SHP77 (cell line): ENCODE data around the gene MAK.

ENCODE experiments used
- DNase-seq, 2 experiments: peaks; one replicate each; lab custom pipeline; 2025; lab: John Stamatoyannopoulos, UW

The MAK gene

GRCh38 chr6:10725044-10725443 lies 113.3 kb downstream of the MAK start:
- no peak for DNase-seq

DNA sequence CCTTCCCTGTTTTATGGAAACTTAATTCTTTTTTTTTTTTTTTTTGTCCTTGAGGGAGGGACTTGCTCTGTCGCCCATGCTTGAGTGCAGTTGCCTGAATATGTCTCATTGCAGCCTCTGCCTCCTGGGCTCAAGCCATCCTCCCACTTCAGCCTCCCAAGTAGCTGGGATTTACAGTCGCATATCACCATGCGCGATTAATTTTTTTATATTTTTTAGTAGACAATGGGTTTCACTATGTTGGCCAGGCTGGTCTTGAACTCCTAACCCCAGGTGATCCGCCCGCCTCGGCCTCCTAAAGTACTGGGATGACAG lies 114.8 kb downstream of the MAK start:
- no peak for DNase-seq

DNA sequence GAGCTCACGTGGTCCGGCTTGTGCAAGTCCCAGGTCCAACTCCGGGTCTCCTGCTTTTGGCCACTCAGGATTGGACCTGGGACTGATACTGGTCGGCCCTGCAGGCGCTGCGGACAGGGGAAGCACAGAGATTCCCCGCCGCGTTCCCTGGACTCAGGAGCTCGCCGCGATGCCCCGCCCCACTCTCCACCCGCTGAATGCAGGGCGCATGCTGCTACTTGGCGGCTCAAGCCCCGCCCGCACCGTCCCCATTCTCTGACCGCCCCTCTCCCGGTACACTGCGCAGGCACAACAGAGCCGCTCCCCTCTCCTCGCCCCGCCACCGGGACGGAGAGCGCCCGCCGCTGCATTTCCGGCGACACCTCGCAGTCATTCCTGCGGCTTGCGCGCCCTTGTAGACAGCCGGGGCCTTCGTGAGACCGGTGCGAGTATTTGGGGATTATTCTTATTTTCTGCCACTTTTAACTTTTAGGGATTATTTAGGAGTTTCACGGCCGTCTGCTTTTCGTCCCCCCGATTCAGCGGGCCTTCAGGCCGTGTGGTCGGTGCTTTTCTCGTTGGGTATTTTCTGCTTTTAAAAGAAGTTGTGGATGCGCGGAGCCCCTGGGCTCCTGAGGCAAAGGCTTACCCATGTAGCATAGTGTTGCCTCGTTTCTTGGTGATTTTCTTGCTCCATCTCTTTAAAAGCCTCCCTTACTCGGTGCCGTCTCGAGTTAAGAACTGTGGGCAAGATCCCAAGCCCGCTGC lies 115.3 kb downstream of the MAK start, which contains the start of gene TMEM14C:
TMEM14C (plus strand) TSS at position 251 of the 747 bp plus-strand sequence. CDS start 1,544 bp downstream, outside the sequence.
- peak; percentile 96 to 97 for DNase-seq

DNA sequence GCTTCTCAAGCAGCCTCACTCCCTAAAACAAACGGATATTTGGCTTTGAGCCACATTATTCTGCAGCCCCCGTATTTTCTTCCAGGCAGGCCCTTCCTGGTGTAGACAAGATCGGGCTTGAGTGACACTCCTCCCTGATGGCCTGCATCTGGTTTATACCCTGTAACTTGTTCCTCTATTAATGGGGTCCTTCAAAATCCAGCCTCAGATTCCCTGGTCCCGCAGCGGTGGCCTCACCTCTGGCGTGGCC lies 115.8 kb downstream of the MAK start:
- no peak for DNase-seq

- DNase-seq, result peak in 1 of 2 experiments; percentile 25
Observed at GRCh38 chr6:10721850-10722569, 116.3 kb downstream of the MAK start.

- peak; percentile 73 to 80 for DNase-seq
Observed at GRCh38 chr6:10720960-10721849, 117.1 kb downstream of the MAK start.

DNA sequence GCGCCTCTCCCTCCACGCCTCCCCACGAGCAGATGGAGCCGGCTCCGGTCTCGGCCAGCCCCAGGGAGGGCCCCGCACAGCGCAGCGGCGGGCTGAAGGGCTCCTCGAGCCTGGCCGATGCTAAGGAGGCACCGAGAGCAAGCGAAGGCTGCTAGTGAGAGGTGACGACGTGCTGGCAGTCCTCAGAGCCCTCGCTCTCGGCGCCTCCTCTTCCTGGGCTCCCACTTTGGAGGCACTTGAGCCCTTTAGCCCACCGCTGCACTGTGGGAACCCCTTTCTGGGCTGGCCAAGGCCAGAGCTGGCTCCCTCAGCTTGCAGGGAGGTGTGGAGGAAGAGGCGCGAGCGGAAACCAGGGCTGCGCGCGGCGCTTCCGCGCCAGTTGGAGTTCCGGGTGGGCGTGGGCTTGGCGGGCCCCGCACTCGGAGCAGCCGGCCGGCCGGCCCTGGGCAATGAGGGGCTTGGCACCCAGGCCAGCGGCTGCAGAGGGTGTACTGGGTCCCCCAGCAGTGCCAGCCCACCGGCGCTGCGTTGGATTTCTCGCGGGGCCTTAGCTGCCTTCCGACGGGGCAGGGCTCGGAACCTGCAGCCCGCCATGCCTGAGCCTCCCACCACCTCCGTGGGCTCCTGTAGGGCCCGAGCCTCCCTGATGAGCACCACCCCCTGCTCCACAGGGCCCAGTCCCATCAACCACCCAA lies 117.9 kb downstream of the MAK start:
- peak; percentile 20 to 53 for DNase-seq

GRCh38 chr6:10719964-10720264 lies 118.4 kb downstream of the MAK start:
- no peak for DNase-seq

GRCh38 chr6:10719296-10719963 lies 118.9 kb downstream of the MAK start:
- DNase-seq, result peak; percentile 11 to 17

DNA sequence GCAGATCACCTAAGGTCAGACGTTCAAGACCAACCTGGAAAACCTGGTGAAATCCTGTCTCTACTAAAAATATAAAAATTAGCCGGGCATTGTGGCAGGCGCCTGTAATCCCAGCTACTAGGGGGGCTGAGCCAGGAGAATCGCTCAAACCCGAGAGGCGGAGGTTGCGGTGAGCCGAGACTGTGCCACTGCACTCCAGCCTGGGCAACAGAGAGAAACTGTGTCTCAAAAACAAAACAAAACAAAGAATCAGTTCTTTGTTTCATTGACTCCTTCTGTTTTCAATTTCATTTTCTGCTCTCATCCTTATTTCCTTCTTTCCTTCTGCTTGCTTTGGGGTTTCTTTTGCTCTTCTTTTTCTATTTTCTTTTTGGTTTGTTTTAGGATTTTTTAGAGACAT lies 124.4 kb downstream of the MAK start:
- no peak for DNase-seq
